Measurements from ENCODE around the gene MRPL55.

The MRPL55 gene

DNA sequence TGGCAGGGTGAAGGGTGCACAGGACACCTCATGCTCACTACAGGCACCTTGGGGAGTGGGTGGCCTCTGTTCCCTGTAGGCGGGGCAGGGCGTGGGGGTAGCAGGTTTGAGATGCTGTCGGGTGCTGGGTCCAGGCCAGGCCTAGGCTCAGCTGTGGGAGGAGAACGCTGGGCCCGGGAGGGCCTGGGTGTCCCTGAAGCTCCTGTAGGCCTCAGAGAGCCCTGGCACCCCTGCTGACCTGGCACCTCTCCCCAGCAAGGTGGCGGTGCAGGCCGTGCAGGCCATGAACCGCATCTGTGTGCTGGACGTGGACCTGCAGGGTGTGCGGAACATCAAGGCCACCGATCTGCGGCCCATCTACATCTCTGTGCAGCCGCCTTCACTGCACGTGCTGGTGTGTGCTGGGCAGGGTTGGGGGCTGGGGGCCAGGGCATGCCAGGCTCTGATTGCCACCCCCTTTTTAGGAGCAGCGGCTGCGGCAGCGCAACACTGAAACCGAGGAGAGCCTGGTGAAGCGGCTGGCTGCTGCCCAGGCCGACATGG lies 38.1 kb upstream of the MRPL55 start:
- DNase-seq: no peak

DNA sequence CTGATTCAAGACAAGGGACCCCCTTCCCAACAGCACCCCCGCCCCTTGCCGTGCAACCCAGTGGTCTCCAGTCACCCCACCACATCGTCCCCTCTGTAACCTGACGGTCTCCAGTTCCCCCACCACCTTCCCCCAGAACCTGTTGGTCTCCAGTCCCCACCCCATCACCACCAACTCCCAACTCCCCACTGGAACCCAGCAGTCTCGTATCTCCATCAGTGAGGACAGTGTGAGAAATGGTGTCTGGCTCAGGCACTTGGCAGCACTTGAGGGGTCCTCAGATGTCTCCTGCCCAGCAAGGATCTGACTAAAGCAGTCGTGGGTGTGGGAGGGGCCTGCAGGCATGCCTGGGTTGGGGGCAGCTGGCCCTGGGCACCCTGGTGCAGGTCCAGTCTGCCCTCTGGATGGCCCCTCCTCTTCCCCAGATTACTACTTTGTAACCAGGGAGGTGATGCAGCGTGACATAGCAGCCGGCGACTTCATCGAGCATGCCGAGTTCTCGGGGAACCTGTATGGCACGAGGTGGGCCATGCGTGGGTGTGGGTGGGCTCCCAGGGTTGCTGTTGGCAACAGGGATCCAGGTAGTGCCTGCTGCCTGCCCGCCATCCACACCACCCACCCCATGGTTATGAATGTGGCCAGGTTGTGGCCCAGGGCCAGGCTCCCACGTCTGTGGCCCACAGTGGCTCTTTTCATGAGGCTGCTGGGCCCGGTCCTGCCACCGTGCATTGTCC lies 37.5 kb upstream of the MRPL55 start:
- DNase-seq: no peak

DNA sequence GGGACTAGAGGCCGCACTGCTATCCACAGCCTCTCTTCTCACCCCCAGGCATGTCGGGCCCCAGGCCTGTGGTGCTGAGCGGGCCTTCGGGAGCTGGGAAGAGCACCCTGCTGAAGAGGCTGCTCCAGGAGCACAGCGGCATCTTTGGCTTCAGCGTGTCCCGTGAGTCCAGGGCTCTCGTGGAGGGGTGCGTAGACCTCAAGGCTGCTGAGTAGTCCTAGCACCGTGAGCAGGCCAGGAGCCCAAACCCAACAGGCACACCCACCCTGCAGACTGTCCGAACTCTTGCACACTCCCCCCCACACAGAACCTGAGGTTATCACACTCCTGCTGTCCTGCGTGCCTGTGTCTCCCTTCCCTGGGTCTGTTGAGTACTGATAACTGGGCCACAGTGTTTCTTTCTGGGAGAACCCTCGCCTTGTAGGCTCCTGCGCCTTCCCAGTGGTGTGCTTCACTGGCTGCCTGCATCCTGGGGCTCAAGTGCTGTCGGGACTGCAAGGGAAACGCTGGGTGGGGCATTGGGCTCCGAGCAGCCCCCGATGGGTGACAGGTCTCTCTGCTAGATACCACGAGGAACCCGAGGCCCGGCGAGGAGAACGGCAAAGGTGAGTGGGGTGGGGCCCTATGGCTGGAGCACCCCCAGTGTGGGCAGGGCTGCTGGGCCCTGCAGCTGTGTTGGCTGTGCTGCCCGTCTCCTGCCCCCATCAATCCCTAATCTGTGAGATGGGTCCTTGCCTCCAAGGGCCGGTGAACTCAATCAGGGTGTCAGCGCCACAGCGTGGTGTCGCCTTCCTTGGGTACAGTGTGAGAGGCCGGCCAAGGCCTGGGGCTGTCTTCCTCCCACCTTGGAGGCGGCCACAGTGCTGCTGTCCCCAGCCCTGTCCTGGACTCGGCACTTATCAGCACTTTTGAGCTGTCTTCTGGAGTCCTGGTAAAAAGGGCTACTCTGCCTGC lies 36.6 kb upstream of the MRPL55 start:
- no peak for DNase-seq

DNA sequence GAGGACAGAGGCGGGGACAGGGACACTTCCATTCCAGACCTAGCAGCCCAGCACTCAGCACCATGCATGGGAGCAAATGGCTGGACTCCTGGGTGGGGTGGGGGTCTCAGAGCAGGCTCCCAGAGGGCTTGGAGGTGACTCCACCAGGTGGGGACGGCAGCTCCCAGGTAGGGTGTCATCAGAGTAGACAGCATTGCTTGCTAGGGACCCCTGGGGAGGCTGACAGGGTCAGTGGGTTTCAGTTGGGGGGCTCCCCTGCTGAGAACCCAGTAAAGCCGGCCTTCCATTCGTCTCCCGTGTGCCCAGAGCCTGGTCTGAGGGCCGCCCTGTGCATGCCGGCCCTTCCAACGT lies 35.9 kb upstream of the MRPL55 start:
- DNase-seq: no peak

DNA sequence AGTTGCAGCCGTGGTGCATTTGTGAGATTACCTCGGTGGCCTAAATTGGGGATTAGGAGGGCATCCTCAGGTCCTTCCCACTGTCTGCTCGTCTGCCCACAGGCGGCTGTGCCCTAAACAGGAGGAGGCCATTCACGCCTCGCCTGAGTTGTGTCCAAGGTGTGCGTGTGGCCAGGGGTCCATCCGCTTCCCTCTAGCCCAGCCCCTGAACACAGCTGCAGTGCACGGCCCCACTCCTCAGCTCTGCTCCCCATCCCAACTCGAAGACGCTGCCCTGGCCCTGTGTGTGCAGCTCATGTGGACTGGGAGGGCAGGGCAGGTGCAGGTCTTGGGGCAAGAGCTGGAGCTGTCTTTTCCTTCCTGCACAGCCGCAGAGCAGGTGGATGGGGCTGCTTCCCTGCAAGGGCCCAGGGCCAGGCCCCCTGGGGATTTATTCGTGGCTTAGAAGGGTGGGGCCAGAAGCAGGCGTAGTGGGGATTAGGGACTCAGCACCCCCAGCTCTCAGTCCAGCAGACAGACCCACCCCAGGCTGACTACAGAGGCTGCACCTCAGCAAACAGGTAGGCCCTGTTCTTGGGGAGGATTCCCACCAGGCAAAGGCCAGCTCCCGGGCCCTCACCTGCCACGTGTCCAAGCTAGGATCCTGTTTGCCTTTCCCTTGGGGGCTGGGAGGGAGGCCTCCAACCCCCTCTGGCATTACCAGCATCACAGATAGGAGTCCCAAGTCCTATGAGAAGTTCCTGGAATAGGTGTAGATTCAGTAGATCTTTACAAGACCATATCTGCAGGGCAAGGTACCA lies 35.3 kb upstream of the MRPL55 start:
- no peak for DNase-seq

DNA sequence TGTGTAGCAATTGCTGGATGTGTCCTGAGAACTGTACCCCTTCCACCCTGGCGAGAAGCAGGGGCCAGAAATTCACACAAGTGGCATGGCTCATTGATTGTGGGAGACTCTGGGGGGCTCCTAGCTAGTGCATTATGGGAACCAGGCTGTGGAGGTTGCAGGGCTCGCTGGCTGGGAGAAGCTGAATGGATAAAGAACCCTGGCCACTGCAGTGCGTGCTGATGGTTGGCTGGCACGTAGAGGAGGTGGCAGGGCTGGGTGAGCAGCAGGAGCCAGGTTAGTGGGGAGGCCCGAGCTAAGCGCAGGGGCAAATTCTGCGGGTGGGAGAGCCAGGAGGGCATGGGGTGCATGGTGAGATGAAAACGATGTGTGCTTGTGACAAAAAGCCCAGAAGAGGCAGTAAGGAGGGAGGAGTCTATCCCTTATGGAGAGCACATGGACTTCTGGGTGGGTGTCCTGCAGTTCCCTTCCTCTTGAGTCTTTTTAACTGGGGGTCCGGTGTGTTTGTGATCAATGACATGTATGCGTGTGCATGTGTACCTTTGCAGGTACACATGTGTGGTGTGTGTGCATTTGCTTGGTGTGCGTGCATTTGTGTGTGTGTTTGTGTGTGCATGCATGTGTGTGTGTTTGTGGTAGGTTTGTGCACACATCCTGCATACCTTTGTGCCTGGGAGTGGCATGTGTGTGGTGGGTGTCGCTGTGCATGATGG lies 34.5 kb upstream of the MRPL55 start:
- DNase-seq: no peak

DNA sequence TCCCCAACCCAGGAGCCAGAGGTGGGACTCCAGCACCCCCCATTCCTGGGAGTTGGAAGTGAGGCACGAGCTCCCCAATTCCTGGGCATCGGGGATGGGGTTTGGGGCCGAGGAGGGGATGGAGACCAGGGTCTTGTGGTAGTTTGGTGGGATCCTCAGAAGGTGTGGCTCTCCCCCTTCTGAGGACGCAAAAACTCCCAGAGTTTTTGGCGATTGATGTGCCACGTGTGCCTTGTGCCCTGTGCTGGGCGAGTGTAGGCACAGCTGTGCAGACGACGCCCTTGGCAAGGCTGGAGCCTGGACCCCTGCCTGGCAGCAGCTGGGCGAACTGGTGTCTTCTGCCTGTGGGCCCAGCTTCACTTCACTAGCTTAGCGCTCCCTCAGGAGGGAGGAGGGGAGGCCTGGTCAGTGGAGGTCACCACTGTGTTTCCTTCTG lies 33.6 kb upstream of the MRPL55 start:
- DNase-seq: no peak

DNA sequence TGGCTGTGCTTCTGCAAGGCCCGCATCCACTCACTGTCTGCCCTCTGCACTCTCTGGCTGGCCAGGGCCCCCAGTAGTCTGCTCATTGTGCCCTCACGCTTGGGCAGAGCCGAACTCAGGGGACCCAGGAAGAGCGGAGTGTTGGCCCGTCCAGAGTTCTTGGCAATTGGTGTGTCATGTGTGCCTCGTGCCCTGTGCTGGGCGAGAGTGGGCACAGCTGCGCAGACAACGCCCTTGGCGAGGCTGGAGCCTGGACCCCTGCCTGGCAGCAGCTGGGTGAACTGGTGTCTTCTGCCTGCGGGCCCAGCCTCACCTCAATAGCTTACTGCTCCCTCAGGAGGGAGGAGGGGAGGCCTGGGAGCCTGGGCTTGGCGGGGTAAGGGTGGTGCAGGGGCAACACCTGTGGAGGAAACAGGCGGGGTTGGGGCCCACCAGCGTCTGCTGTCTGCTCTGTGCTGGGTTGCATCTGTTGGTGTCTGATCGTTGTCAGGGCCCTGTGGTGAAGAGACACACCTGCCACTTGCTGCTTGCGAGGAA lies 33.1 kb upstream of the MRPL55 start:
- DNase-seq: no peak

DNA sequence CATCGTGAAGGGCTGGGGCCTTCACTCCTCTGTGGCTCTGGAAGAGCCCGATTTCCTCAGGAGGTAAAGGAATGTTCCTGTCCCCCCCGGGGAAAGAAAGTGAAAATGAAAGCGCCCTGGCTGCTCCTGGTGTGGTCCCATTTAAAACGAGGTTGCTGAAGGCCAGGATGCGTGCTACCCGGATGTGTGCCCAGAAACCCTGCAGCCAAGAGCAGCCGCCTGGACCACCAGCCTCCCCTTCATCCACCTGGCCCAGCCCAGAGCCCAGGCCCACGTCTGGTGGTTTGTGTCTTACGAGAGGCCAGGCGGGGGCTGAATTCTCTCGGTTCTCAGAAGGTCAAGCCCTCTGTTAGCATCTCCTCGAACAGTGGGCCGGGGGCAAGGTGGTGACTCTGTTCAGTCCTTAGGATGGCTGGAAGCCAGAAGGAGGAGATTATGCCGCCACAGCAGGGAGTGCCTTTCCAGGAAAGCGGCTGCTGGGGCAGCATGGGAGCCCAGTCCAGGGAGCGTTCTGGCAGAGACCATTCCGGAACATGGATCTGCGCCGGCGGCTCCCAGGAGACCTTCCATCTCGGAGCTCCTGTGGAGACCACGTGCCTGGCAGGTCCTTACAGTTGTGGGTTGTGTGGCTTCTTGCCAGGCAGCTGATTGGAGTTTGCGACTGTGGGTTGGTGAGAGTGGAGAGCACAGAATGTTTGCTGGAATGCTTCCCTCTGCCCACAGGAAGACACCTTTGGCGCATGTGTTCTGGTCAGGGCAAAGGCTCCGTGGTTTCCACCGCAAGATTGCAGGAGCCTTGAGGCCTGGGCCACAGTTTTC lies 32.3 kb upstream of the MRPL55 start:
- no peak for DNase-seq

DNA sequence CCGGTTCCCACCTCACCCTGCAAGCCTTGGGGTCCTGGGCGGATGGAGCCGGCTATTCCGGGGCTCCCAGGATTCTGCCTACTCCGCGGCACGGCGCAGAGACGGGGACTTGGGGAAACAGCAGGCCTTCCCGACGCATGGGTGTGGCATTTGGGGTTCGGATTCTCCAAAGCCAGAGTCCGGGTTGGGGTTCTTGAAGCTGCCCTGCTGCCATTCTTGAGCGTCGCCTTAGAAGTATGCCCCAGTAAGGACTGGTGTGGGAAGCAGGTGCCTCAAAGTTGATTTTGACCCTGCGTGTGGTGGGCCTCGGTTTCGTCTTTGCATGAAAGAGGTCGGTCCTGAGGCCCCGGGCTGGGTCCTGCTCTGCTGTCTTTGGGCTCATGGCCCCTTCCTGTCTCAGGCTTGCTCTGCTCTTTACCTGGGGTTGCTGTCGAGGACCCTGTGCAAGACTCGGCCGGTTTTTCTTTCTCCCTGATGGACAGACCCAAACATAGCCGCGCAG lies 31.7 kb upstream of the MRPL55 start:
- DNase-seq: no peak

DNA sequence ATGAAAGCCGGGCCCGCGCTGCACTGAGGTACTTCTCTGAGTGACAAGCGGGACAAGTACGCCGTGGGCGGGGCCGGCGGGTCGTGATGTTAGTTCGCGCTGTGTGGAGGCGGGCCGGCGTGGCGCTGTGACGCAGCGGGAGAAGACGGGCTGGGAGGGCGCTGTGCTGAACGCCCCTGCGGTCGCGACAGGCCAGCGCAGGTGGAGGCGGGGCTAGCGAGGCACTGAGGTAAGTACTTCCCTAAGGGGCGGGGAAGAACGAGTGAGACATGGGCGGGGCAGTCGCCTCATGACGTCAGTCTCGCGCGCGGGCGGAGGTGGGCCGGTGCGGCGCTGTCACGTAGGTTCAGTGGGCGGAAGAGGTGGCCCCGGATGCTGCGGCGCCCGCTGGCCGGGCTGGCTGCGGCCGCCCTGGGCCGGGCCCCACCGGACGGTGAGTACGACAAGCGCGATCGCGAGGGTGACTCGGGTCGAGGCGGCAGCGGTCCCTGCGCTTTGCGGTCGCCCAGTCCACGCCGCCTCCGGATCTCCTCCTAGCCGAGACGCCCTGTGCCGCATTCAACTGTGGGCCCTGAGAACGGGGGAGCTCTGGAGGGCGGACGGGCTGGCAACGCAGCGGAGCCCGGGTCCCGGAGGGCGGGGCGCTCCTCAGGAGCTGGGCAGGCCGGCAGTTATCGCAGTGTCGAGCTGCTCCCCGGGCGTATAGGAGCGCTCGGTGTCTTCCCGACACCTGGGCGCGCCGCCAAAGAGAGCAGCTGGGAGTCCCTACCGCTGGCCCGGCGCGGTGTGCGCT lies 31.0 kb upstream of the MRPL55 start, which contains the start of gene GUK1:
GUK1 (plus strand) TSS at position 349 of the 793 bp plus-strand sequence; CDS start at position 373, 24 bp downstream.
- DNase-seq: peak; percentile 100

DNA sequence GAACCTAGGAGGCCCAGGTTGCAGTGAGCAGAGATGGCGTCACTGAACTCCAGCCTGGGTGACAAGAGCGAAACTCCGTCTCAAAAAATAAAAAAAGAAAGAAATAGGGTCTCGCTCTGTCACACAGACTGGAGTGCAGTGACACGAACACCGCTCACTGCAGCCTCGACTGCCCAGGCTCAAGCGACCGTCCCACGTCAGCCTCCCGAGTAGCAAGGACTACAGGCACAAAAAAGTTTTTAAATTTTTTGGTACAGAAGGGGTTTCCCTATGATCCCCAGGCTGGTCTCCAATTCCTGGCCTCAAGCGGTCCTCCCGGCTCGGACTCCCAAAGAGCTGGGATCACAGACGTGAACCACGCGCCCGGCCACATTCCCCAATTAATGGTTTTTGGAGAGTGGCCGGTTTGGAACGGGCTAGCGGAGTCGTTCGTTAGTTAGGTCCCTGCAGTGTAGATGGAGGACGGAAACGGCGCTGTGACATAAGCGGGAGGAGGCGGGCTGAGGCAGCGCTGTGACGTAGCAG lies 30.4 kb upstream of the MRPL55 start:
- no peak for DNase-seq

DNA sequence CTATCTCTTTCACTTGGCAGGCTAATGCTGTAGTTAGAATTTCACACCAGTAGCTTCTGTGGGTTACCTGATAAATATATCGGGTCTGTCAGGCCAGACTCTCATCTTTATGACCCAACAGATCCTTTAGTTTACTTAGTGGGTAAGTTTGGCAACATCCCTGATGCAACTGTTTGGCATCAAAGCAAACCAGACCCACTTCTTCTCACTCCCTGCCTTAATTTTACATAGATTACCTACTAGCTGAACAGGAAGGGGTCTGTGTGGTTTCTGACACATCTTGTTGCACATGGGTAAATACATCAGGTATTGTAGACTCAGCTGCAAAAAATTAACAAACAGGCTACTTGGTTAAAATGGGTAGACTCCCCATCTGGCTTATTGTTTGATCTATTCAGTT lies 27.8 kb upstream of the MRPL55 start:
- no peak for DNase-seq

DNA sequence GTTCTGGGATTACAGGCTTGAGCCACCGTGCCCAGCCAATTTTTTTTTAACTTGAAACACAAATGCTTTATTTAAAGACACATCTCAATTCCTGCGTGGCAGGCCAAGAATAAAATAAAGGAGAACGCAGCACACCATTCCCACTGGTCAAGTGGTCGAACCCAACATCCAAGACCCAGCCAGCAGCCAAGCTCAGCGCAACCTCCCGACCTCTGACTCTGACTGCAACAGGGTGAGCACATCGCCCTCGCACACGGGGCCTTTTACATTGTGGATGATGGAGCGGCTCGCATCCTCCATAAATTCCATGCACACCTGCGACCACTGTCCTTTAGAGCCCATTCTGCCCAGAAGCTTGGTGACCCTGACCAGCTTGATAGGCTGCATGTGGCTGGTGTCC lies 25.5 kb upstream of the MRPL55 start:
- DNase-seq: no peak

DNA sequence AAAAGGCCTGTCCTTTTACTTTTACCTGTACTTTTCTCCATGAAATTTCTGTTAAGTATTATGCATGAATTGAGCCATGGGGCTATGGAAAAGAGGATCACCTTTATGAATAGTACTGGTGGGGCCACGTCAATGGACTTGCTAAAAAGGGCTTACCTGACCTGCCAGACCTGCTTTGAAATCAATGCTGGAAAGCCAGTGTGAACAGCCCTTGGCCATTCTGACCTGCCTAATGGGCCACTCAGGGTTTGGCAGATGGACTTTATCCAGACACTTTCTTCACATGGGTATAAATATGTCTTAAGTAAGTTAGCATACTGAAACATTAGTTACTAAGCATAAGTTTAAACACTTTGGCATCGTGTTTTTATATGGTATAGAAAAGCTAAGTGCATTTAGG lies 22.7 kb upstream of the MRPL55 start:
- no peak for DNase-seq

DNA sequence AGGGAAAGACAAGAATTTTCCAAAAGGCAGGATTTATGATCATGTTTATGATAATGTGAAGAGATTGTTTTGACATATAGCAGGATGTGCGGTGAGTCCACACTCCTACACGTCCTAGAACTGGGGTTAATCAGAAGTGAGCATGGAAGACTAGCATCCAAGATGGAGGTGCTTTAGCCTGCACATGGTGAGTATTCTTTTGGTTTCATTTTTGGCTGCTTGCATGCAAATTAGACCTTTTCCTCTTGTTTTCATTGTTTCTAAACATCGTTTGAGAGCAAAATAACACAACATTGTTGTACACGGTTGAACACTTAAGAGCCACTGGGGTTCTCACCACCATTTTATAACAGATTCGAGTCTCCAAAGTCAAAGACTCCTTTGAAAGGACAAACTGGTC lies 16.1 kb upstream of the MRPL55 start:
- DNase-seq: no peak

DNA sequence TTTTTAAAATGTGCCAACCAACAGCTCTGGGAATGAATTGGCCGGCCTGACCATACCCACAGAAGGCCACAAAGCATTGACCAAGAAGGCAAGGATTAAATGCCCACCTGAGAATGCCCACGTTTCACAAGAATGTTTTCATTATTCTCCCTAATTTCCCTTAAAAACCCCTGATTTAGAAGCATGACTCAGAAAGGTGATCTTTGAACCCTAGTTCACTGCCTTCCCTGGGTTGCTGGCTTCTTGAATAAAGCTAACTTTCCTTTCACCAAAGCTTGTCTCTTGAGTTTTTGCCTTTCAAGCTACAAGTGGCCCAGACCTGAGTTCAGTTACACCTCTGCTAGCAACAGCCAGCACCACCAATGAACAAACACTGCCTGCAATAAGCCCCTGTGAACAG lies 14.4 kb upstream of the MRPL55 start:
- DNase-seq: no peak

DNA sequence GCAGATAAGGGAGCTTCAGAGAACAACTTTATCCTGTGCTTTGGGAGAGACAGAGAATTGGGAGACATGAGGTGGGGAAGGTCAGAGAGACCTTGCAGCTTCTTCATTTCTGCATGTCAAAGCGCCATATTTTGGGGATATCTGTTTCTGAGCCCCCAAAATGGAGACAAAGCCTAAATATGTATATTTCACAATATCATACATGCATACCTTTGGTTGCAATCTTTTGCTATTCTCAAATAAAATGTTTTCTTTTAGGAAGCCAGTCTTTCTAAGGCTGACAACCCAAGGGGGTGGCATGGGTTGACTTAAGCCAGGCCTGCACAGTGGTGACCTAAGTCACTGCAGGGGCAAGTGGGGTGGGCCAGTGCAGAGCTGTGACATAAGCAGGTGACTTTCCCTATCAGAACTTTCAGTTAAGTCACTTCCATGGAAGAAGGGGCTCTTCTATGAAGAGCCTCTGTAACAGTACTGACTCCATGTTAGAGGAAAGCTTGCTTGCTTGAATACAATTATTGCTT lies 13.9 kb upstream of the MRPL55 start:
- no peak for DNase-seq

DNA sequence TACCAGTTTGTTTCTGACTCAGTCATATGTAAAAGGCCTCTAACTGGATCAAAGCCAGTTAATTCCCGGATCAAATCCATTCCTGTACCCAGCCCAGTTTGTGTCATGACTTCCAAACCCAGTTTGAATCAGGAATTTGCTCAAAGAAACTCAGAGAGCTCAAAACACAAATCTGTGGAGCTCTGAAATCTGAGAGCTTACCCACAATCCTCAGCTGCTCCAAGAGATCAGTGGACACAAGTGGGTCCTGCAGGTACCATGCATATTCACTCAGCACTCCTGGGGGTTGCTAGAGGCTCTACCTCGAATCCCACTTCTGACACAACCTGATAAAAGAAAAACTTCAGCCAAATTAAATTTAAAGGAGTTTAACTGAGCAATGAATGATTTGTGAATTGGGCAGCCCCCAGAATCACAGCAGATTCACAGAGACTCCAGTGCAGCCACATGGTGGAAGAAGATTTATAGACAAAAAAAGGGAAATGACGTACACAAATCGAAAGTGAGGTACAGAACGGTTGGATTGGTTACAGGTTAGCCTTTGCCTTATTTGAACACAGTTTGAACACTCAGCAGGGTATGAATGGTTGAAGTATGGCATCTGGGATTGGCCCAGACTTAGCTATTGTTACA lies 11.9 kb upstream of the MRPL55 start:
- no peak for DNase-seq
